Keratinocyte (primary cell): ENCODE results near the gene PRXL2B. TPM values are rescaled to one million over a fixed set of nuclear protein-coding genes. Genes with fewer than 3 reads are reported as not detected.
A peak's percentile ranks its signal among the peaks of the same experiment; 100 is the strongest.

Experiments
- DNase-seq: peaks from one replicate; pipeline ENCODE4 v3.0.0-alpha.2; 2011; ENCODE audit warnings: low read depth, missing footprints, low spot score
- FAIRE-seq: peaks from 2 replicates; lab custom pipeline; 2011; peaks lifted over from hg19 to GRCh38; lab: Jason Lieb, UNC
- H2AFZ ChIP-seq: 2 replicates; pipeline ENCODE4 v1.6.0; 2012; ENCODE audit warnings: low read length, control low read depth, inconsistent platforms; ENCODE audit not compliant: control insufficient read depth
- H3K27ac ChIP-seq: 2 replicates; pipeline ENCODE4 v1.5.1; 2011; ENCODE audit warnings: low read length; ENCODE audit not compliant: control insufficient read depth, insufficient read depth
- H3K27me3 ChIP-seq: 3 replicates; pipeline ENCODE4 v1.6.0; 2011; ENCODE audit warnings: low read length; ENCODE audit not compliant: control insufficient read depth, insufficient read depth; ENCODE audit errors: extremely low read depth
- H3K36me3 ChIP-seq, 2 experiments: 2 replicates in 1 of 2; 3 replicates in 1 of 2; pipeline ENCODE4 v1.5.1; 2011; ENCODE audit warnings: low read length in 2 of 2, mild to moderate bottlenecking in 1 of 2; ENCODE audit not compliant: control insufficient read depth in 2 of 2, insufficient read depth in 2 of 2; ENCODE audit errors: extremely low read depth in 1 of 2
- H3K4me1 ChIP-seq: 3 replicates; pipeline ENCODE4 v1.5.1; 2011; ENCODE audit warnings: low read length; ENCODE audit not compliant: control insufficient read depth, insufficient read depth; ENCODE audit errors: extremely low read depth
- H3K4me2 ChIP-seq: 3 replicates; pipeline ENCODE4 v1.6.0; 2011; ENCODE audit warnings: low read depth, low read length; ENCODE audit not compliant: control insufficient read depth, insufficient read depth; ENCODE audit errors: extremely low read depth
- H3K4me3 ChIP-seq, 3 experiments: fragments of 200-600 bp in 1 of 3; sonication (generic) in 1 of 3; 2 replicates in 2 of 3; 3 replicates in 1 of 3; pipeline ENCODE4 v1.5.1; 2011 to 2016; ENCODE audit warnings: low read length in 3 of 3, mild to moderate bottlenecking in 3 of 3, control low read depth in 2 of 3, inconsistent platforms in 1 of 3, low read depth in 1 of 3, mixed read lengths in 1 of 3, mixed run types in 1 of 3, moderate library complexity in 1 of 3; ENCODE audit not compliant: control insufficient read depth in 2 of 3, insufficient read depth in 2 of 3; ENCODE audit errors: extremely low read depth in 1 of 3
- H3K79me2 ChIP-seq: 2 replicates; pipeline ENCODE4 v1.6.0; 2012; ENCODE audit warnings: low read length; ENCODE audit not compliant: control insufficient read depth, insufficient read depth
- H3K9ac ChIP-seq: 3 replicates; pipeline ENCODE4 v1.6.0; 2011; ENCODE audit warnings: low read length; ENCODE audit not compliant: control insufficient read depth, insufficient read depth; ENCODE audit errors: extremely low read depth
- H3K9me1 ChIP-seq: 3 replicates; pipeline ENCODE4 v1.6.0; 2011; ENCODE audit warnings: low read length; ENCODE audit not compliant: control insufficient read depth, insufficient read depth; ENCODE audit errors: extremely low read depth
- H3K9me3 ChIP-seq: 2 replicates; pipeline ENCODE4 v1.5.1; 2012; ENCODE audit warnings: low read depth, low read length; ENCODE audit not compliant: control insufficient read depth
- H4K20me1 ChIP-seq: 3 replicates; pipeline ENCODE4 v1.6.0; 2011; ENCODE audit warnings: low read length; ENCODE audit not compliant: control insufficient read depth, insufficient read depth; ENCODE audit errors: extremely low read depth
- EZH2 ChIP-seq: IDR thresholded peaks from one replicate; pipeline ENCODE4 v1.6.1; 2012; ENCODE audit warnings: inconsistent platforms, mild to moderate bottlenecking, low read length, moderate library complexity
- dilution Hi-C: fragments of 300-500 bp; cut with MboI; formaldehyde crosslinking; loops from one replicate; pipeline ENCODE4 v1.7.0; 2020; ENCODE audit warnings: low sequenced_read_pairs; ENCODE audit not compliant: extremely low pct_ligation_motif_present
- polyA plus RNA-seq, 5 experiments: library from polyadenylated mRNA; depleted of rRNA in 3 of 5; stranded (reverse) in 3 of 5; stranded (forward) in 1 of 5; unstranded in 1 of 5; fragments of >200 nt; gene quantifications; 1 replicate in 1 of 5; 2 replicates in 3 of 5; 3 replicates in 1 of 5; pipeline versions ENCODE4 v1.2.1 to v1.2.3, GENCODE V29; 2011 to 2012; ENCODE audit warnings: missing spikeins in 2 of 5, low read depth in 1 of 5, low replicate concordance in 1 of 5
- TF ChIP-seq, protein P1 (sequence below), 3 experiments: IDR thresholded peaks in 1 of 3; conservative IDR thresholded peaks in 1 of 3; optimal IDR thresholded peaks in 1 of 3; 2 replicates in 2 of 3; 3 replicates in 1 of 3; pipeline versions ENCODE3 to v1.5.1; 2011; ENCODE audit warnings: low read length in 3 of 3, mild to moderate bottlenecking in 3 of 3, moderate library complexity in 2 of 3, control low read depth in 1 of 3, inconsistent platforms in 1 of 3; ENCODE audit not compliant: insufficient read depth in 2 of 3; ENCODE audit errors: extremely low read depth in 1 of 3

The PRXL2B gene
- polyA plus RNA-seq, 1 donor (not counting 4 experiments of a cell fraction or from before 2014, with no cell fraction given) = 11.4 TPM

DNA sequence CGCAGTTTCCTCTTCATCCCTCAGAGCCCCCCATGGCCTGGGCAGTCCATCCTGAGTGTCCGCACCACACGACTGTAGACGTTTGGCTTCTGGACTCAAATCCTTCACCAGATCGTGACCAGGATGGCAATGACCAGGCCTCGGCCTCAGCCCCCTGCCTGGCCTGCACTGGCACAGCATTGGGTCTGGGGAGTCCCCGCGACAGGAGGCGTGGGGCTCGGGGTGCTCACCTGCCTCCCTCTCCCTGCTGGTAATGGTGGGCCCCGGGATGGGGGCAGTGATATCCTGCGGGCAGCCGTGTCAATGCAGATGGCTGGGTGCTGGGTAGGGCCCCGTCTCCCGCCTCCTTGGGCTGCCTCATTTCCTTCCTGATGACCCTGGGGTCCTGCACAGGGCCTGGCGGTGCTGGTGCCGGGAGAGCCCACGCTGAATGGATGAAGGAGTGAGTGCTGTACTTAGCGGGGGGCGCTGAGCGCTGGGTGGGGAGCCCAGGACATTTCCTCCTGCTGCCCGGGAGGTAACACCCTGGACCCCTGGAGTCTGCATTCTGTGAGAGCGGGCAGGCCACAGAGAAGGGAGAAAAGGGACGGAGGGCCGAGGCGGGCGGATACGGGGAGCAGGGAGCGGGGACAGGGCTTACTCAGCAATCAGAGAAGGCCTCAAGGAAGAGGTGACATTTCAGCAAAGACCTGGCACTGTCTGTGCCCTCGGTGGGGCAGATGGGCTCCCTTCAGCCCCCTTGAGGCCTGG, 32.5 kb upstream of the PRXL2B start:
- no peak for FAIRE-seq

GRCh38 chr1:2554621-2555387, 31.8 kb upstream of the PRXL2B start:
- H3K9ac ChIP-seq = no peak overlapping the region
- dilution Hi-C loops = no loop called here
- no peaks in the 10 kb centered on the region for H3K9me1 ChIP-seq
- no peaks in the 10 kb centered on the region for H3K27me3 ChIP-seq
- no peak overlapping the region for H2AFZ ChIP-seq
- H4K20me1 ChIP-seq = no peaks in the 10 kb centered on the region
- DNase-seq = no peak
- H3K9me3 ChIP-seq = no peaks in the 10 kb centered on the region
- no peak for FAIRE-seq
- H3K36me3 ChIP-seq = no peaks in the 10 kb centered on the region
- H3K4me1 ChIP-seq = peaks cover 11% of the 10 kb centered on the region
- no peak overlapping the region for H3K4me2 ChIP-seq
- no peak overlapping the region for H3K27ac ChIP-seq
- H3K4me3 ChIP-seq = no peak overlapping the region
- H3K79me2 ChIP-seq = no peaks in the 10 kb centered on the region
- TF ChIP-seq, protein P1, sequence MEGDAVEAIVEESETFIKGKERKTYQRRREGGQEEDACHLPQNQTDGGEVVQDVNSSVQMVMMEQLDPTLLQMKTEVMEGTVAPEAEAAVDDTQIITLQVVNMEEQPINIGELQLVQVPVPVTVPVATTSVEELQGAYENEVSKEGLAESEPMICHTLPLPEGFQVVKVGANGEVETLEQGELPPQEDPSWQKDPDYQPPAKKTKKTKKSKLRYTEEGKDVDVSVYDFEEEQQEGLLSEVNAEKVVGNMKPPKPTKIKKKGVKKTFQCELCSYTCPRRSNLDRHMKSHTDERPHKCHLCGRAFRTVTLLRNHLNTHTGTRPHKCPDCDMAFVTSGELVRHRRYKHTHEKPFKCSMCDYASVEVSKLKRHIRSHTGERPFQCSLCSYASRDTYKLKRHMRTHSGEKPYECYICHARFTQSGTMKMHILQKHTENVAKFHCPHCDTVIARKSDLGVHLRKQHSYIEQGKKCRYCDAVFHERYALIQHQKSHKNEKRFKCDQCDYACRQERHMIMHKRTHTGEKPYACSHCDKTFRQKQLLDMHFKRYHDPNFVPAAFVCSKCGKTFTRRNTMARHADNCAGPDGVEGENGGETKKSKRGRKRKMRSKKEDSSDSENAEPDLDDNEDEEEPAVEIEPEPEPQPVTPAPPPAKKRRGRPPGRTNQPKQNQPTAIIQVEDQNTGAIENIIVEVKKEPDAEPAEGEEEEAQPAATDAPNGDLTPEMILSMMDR (optimal IDR thresholded peaks at IDR 0.05 in 1 of 3, IDR thresholded peaks at IDR 0.05 in 1 of 3, conservative IDR thresholded peaks at IDR 0.05 in 1 of 3; ENCODE audit: extremely low read depth in 1 of 3, insufficient read depth in 2 of 3, low read length in 3 of 3) = peak; percentile 23 to 53 (median 29)
- TF ChIP-seq EZH2 = no peak

More for the DNA sequence above, 32.5 kb upstream of the PRXL2B start:
- H3K36me3 ChIP-seq = no peaks in the 10 kb centered on the region
- no peaks in the 10 kb centered on the region for H3K27me3 ChIP-seq
- no peaks in the 10 kb centered on the region for H3K9me3 ChIP-seq
- no peak for DNase-seq
- H4K20me1 ChIP-seq = no peaks in the 10 kb centered on the region
- peaks cover 12% of the 10 kb centered on the region for H3K4me1 ChIP-seq
- TF ChIP-seq, protein P1 (optimal IDR thresholded peaks at IDR 0.05 in 1 of 3, IDR thresholded peaks at IDR 0.05 in 1 of 3, conservative IDR thresholded peaks at IDR 0.05 in 1 of 3; ENCODE audit: extremely low read depth in 1 of 3, insufficient read depth in 2 of 3, low read length in 3 of 3) = no peak
- TF ChIP-seq EZH2 = no peak
- dilution Hi-C loops = no loop called here
- no peak overlapping the region for H3K4me3 ChIP-seq
- no peak overlapping the region for H3K27ac ChIP-seq
- no peaks in the 10 kb centered on the region for H3K9me1 ChIP-seq
- no peaks in the 10 kb centered on the region for H3K79me2 ChIP-seq
- H3K4me2 ChIP-seq = no peak overlapping the region
- no peak overlapping the region for H2AFZ ChIP-seq
- H3K9ac ChIP-seq = no peak overlapping the region
